Measurements from ENCODE around the gene LECT2. TPM values are rescaled to one million over a fixed set of nuclear protein-coding genes. Genes with fewer than 3 reads are reported as not detected.

The LECT2 gene
- total and polyA plus RNA-seq, 2 donors from 2014 or later = not detected

GRCh38 chr5:135990528-135991255 lies 35.9 kb upstream of the LECT2 start:
- Histone ChIP-seq H3K4me3 (ENCODE audit: low read length in 3 of 3) (no peak overlapping the region), H3K4me1 (ENCODE audit: control insufficient read depth in 2 of 3, insufficient read depth in 2 of 3, low read depth in 1 of 3, low read length in 3 of 3) (peaks cover 0 to 3% (median 0%) of the 10 kb centered on the region in 3 donors), H3K9ac (ENCODE audit: low read length in 3 of 3) (no peak overlapping the region), H3K27ac (ENCODE audit: low read depth in 2 of 2, low read length in 2 of 2) (no peak overlapping the region), H3K36me3 (ENCODE audit: control insufficient read depth in 2 of 3, insufficient read depth in 3 of 3, low read length in 3 of 3) (no peaks in the 10 kb centered on the region), H3K9me3 (ENCODE audit: control insufficient read depth in 2 of 3, insufficient read depth in 1 of 3, low read length in 3 of 3) (no peaks in the 10 kb centered on the region), H3K27me3 (ENCODE audit: control insufficient read depth, insufficient read depth, low read length) (no peaks in the 10 kb centered on the region)
- intact Hi-C loops (cut with DNase I) = no loop called here
- FAIRE-seq (no peak), DNase-seq (no peak)
- TF ChIP-seq CTCF (IDR thresholded peaks at IDR 0.05; ENCODE audit: borderline replicate concordance, extremely low read depth, insufficient read depth) = no peak

GRCh38 chr5:135989686-135990085 lies 34.9 kb upstream of the LECT2 start:
- Histone ChIP-seq H3K9ac (ENCODE audit: low read length in 3 of 3) (no peak overlapping the region), H3K27ac (ENCODE audit: low read depth in 2 of 2, low read length in 2 of 2) (no peak overlapping the region), H3K4me3 (ENCODE audit: low read length in 3 of 3) (no peak overlapping the region), H3K4me1 (ENCODE audit: control insufficient read depth in 2 of 3, insufficient read depth in 2 of 3, low read depth in 1 of 3, low read length in 3 of 3) (peaks cover 0 to 3% (median 0%) of the 10 kb centered on the region in 3 donors), H3K9me3 (ENCODE audit: control insufficient read depth in 2 of 3, insufficient read depth in 1 of 3, low read length in 3 of 3) (no peaks in the 10 kb centered on the region), H3K27me3 (ENCODE audit: control insufficient read depth, insufficient read depth, low read length) (no peaks in the 10 kb centered on the region), H3K36me3 (ENCODE audit: control insufficient read depth in 2 of 3, insufficient read depth in 3 of 3, low read length in 3 of 3) (no peaks in the 10 kb centered on the region)
- no peak for FAIRE-seq
- intact Hi-C loops (cut with DNase I) = no loop called here
- TF ChIP-seq CTCF (IDR thresholded peaks at IDR 0.05; ENCODE audit: borderline replicate concordance, extremely low read depth, insufficient read depth) = no peak
- no peak for DNase-seq

GRCh38 chr5:135988546-135988945 lies 33.8 kb upstream of the LECT2 start:
- Histone ChIP-seq H3K36me3 (ENCODE audit: control insufficient read depth in 2 of 3, insufficient read depth in 3 of 3, low read length in 3 of 3) (no peaks in the 10 kb centered on the region), H3K4me3 (ENCODE audit: low read length in 3 of 3) (no peak overlapping the region), H3K9me3 (ENCODE audit: control insufficient read depth in 2 of 3, insufficient read depth in 1 of 3, low read length in 3 of 3) (no peaks in the 10 kb centered on the region), H3K9ac (ENCODE audit: low read length in 3 of 3) (no peak overlapping the region), H3K4me1 (ENCODE audit: control insufficient read depth in 2 of 3, insufficient read depth in 2 of 3, low read depth in 1 of 3, low read length in 3 of 3) (peaks cover 0 to 2% (median 0%) of the 10 kb centered on the region in 3 donors), H3K27me3 (ENCODE audit: control insufficient read depth, insufficient read depth, low read length) (no peaks in the 10 kb centered on the region), H3K27ac (ENCODE audit: low read depth in 2 of 2, low read length in 2 of 2) (no peak overlapping the region)
- no peak for TF ChIP-seq CTCF (IDR thresholded peaks at IDR 0.05; ENCODE audit: borderline replicate concordance, extremely low read depth, insufficient read depth)
- intact Hi-C loops (cut with DNase I) = no loop called here
- FAIRE-seq (no peak), DNase-seq (no peak)

Measured in kidney (tissue), 14 donors.